AG08395 (cell line): ENCODE results near the gene AOX1.
"Not testable (repeated sequence)": the region's sequence is repeated elsewhere in the genome, so short reads cannot be mapped to it uniquely, and the experiment has no call there.

Experiments
- DNase-seq: peaks from one replicate; pipeline ENCODE4 v3.0.0; 2012; ENCODE audit warnings: mixed read lengths, low spot score

The AOX1 gene

DNA sequence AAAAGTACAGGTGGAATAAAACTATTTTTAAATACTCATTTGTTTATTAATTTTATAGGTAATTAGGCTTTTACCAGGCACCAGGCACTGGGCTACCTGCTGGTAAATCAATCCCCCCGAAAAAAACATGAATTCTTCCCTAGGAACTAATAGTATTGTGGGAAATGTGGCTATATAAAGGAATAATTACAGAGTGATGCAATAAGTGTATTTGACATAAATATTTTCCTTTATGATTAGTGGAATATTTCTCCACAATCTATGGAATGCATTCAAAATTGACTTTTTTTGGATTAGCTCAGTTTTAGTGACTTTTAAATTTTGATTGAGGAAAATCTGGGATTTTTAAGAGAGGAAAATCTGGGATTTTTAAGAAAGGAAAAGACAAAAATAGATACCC is 116.2 kb downstream of the AOX1 start:
- no peak for DNase-seq

DNA sequence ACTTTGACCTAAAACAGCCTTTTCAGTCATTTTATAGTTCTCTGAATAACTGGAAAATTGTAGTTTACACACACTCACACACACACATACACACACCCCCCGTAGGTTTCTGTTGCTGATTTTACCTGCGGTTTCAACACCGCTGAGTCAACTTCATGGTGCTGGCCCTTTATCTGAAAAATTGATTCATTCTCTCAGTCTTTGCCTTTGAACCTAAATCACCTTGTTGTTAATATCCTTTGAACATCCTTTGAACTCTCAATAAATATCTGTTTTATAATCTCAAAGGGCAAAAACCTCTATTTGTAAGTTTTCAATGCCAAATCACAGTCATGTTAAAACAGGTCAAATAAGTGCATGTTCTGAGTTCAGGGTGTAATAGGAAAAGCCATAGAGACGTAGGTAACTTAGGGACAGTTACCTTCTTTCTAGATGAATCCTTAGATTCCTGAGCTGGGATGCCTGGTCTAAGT is 116.9 kb downstream of the AOX1 start:
- no peak for DNase-seq

DNA sequence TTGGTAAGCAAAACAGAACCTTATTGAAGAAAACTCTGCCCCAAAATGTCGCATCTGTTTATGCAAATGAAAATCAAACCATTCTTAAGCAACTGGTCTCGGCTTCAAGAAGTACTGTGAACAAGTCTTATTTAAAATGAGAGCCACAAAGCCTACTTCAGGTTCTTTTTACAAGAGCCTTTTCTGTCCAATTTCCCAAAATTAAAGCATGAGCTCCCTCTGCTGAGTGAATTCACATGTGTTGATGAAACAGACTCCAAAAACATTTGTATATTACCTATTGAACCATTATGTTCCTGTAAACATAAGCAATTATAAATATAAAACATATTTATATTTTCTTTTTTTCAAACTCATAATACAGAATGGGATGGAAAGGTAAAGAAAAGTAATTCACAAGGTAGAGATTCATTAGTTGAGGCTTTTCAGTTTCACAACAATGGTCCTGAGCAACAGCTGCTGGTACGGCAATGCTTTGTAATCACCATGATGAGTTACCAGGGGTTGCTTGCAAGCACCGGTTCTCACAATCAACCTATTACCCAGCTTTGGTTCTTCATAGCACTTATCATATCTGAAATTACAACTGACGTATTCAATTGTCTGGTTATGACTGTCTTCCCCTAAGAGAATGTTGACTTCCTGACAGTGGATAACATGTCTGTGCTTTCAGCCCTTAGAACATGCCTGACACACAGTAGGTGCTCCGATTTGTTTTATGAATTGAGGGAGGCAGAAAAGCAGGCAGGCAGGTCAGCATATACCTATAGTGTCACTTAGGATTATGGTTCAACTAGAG is 117.5 kb downstream of the AOX1 start:
- DNase-seq, result peak; percentile 58

DNA sequence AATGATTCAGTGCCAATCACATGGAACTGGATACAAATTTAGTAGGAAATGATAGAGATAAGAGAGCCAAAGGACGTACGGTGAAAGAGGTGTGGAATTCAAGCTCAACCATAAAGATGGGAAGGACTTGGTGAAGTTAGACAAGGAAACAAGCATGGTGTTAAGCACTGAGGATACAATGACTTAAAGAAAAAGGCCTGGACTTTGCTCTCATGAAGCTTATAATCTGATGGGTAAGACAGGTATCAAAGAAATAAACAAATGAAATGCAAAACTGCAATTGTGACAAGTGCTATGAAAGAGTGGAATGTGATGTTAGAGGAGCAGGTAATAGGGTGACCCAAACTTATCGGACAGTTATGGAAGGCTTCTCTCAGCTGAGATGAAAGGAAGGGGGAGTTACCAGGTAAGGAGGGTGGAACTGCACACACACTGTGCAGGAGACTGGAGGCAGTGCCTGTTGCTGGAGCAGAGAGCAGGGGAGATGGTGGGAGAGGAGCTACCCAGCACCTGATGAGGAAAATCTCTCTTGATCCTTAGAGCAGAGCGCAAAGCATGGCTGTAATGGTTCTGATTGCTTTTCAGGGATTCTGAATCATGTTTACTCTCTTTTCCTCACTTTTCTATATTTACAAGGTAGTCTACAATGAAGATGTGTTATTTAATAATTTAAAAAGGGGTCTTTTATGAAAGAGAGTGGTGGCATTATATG is 118.3 kb downstream of the AOX1 start:
- no peak for DNase-seq

DNA sequence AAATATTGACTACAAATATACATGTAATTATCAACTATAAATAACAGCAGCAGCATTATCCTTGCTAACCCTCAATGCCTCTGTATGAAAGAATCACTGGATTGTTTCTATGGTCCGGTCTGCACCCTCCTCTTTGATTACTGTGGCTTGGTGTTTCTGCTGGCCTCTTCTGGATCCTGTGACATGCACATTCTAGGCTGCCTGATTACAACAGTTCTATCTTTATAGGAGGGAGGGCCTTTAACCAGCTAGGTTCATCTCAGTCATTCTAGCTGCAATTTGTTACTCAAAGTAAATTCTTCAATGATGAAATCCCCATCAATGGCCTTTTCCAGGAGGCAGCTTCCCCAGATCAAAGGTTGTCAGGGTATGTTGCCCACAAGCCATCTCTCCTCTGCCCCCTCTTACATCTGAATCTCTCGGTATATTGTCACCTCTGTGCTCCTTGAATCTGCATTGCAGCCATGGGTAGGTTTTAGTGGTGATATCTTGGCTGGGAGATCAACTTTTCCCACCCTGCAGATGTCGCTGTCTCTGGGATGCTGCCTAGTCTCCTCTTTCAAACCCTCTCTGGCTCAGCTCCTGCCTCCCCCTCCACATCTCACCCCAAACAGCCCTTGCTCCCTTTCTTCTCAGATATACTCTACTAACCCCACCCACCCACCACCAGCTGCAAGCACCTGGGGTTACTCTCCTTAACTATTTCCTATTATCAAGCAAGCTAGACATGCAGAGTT is 119.7 kb downstream of the AOX1 start:
- DNase-seq, result no peak

DNA sequence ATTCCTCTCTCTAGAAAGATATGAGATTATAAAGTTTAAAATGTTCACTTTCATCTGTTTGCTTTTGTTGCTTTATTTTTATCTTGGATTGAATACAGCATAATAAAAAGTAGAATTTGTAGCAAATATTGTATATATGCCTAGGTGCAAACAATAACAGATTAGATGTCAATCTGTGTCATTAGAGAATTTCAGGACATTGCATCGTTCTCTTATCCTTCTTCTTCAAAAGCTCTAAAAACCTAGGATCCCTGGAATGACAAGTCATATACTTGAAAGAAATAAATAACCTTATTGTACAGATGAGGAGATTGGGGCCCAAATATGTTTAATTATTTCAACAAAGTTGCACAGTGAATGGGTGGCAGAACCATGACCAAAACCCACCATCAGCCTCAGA is 123.1 kb downstream of the AOX1 start:
- DNase-seq, result no peak

DNA sequence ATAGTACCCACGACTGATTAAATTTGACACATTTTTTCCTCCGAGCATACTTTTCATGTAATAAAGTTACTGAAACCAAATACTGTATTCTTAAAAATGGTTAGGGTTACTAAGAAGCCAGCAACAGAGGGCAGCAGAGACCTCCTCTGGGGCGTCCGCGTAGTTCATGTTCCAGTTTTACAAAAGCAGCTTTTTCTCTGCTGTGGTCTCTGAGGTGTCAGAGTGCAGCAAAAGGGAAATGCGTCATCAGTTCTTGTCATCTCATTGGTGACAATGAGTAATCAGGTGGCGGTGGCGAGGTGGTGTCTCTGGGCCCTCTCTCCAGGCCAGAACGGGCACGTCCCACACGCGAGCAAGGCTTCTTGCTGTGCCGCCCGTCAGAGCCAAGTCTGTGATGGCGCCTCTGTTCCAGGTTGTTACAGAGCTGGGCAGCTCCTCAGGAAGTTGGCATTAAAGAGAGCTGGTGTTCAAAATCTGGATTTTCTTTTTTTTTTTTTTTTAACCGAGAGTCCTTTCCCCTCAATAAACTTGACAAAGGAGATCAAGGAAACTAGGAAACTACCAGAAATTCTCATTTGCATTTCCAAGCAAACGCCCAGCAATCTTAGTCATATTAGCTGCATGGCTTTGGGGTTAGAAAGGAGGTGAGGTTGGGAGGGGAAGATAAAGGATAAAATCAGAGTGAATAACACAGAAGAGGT is 127.3 kb downstream of the AOX1 start:
- DNase-seq, result peak; percentile 89

DNA sequence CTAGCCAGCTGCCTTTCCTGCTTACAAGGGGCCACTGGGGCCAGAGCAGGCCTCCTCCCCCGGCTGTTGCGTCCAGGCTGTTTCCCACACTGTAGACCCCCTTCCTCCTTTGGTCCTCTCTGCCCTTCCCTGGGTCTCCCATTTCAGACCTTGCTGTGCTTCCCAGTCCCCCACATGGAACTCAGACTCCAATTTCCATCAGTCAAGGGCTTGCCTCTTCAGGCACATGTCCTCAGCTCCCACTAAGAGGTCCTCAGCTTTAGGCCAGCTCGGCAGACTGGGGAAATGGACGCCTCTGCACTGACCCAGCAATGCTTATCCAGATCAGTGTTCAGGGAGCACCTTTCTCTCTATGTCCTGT is 127.9 kb downstream of the AOX1 start:
- DNase-seq, result no peak

DNA sequence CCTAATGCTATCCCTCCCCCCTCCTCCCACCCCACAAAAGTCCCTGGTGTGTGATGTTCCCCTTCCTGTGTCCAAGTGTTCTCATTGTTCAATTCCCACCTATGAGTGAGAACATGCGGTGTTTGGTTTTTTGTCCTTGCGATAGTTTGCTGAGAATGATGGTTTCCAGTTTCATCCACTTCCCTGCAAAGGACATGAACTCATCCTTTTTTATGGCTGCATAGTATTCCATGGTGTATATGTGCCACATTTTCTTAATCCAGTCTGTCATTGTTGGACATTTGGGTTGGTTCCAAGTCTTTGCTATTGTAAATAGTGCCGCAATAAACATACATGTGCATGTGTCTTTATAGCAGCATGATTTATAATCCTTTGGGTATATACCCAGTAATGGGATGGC is 129.2 kb downstream of the AOX1 start:
- DNase-seq, result not testable (repeated sequence)

DNA sequence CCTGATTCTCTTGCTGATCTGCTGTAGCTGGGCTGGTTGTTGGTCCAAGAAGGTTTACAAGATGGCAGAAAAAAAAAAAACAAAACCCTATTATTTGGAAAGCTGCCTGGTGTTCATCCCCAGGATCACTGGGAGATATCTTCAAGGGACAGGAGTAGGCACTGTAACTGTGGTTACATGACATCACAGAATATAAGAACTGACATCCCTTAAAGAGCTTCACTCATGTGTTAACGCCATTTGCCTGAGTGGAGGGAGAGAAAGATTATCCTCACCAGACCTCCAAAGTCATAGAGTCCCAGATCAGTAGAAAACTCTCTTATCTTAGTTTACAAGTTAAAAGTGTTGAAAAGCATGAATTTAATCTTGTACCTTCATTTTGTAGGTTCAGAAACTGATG is 130.6 kb downstream of the AOX1 start:
- DNase-seq, result no peak
